ENCODE measurements around the gene IL31RA.
"Not testable (repeated sequence)": the region's sequence is repeated elsewhere in the genome, so short reads cannot be mapped to it uniquely, and the experiment has no call there.

Gene IL31RA

DNA sequence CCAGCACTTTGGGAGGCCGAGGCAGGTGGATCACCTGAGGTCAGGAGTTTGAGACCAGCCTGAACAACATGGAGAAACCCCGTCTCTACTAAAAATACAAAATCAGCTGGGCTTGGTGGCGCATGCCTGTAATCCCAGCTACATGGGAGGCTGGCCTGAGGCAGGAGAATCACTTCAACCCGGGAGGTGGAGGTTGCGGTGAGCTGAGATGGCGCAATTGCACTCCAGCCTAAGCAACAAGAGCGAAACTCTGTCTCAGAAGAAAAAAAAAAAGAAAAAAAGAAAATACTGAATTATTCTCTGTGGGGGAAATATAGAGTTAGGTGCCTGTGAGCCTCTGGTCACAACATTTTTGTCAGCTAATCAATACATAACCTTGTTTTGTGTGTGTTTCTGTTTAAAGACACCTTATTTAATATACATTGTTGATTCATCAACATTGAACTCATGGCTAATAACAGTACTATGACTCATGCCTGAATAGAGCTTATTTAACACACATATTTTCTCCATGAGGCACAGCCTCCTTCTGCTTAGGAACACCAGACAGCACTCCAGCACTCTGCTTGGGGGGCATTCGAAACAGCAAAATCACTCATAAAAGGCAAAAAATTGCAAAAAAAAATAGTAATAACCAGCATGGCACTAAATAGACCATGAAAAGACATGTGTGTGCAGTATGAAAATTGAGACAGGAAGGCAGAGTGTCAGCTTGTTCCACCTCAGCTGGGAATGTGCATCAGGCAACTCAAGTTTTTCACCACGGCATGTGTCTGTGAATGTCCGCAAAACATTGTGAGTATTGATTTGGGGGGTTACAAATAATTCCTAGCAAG lies at the start of gene IL31RA:
Gene IL31RA, plus strand, starts transcription at position 519 of the 836 bp plus-strand sequence. Its CDS starts 214 bp downstream, at position 733.
- peak in 1 of 2 experiments; percentile 64 for DNase-seq (ENCODE audit: low read depth in 2 of 2)

- not testable (repeated sequence) for DNase-seq (ENCODE audit: low read depth in 2 of 2)
Observed at GRCh38 chr5:55808814-55809213, 42.3 kb upstream of the IL31RA start.

DNA sequence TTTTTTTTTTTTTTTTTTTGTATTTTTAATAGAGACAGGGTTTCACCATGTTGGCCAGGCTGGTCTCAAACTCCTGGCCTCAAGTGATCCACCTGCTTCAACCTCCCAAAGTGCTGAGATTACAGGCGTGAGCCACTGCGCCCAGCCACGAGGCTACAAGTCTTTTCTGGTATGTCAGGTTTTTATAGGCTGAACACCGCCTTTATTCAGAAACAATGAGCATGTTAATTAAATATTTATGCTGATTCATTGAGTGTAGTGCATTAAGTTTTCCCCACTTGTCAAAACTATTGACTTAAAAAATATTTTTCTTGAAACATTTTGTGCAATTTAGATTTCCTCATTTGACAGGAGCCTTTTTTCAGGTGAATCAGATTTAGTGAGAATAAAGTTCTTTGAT lies 35.2 kb upstream of the IL31RA start:
- not testable (repeated sequence) for DNase-seq (ENCODE audit: low read depth in 2 of 2)

GRCh38 chr5:55816342-55816741 lies 34.8 kb upstream of the IL31RA start:
- DNase-seq (ENCODE audit: low read depth in 2 of 2) = peak; percentile 90 to 91

- no peak for DNase-seq (ENCODE audit: low read depth in 2 of 2)
Observed at GRCh38 chr5:55817030-55817429, 34.1 kb upstream of the IL31RA start.

- no peak for DNase-seq (ENCODE audit: low read depth in 2 of 2)
Observed at GRCh38 chr5:55820488-55820887, 30.7 kb upstream of the IL31RA start.

DNA sequence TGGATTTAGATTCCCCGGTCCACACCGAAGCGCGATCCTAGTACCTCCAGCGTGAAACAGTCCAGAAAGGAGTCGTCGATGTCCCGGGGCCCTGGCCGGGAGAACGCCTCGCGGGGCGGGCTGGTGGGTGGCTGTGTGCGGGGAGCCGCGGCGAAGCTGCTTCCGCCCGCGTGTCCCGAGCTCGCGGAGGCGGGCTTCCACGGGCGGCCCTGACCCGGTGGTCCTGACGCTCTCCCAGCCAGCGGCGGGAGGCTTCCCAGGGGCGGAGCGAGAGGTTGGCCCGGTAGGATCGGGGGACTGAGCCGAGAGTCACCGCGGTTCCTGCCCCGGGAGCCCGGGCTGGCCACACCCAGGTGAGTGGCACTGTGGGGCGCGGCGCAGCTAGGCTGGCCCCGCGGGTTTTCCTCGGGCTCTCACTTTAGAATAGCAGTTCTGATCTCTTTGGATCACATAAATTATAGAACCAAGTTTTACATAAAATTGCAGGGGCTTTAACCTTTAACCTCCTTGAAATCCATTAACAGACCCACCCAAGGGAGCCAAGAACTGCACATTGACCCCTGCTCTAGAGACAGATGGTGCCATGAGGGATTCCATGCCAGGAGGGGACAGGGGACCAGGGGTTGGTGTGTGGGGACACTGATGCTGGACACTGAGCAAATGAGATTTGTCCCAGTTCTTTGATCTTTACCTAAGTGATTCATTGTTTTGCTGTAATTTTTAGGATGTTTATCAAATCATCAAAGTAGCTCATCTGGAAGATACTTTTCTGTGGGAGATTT lies 29.2 kb upstream of the IL31RA start:
- DNase-seq (ENCODE audit: low read depth in 2 of 2) = no peak

- no peak for DNase-seq (ENCODE audit: low read depth in 2 of 2)
Observed at GRCh38 chr5:55823151-55823796, 27.9 kb upstream of the IL31RA start.

- no peak for DNase-seq (ENCODE audit: low read depth in 2 of 2)
Observed at GRCh38 chr5:55829956-55830355, 21.2 kb upstream of the IL31RA start.

GRCh38 chr5:55832446-55832845 lies 18.7 kb upstream of the IL31RA start:
- DNase-seq (ENCODE audit: low read depth in 2 of 2) = no peak

DNA sequence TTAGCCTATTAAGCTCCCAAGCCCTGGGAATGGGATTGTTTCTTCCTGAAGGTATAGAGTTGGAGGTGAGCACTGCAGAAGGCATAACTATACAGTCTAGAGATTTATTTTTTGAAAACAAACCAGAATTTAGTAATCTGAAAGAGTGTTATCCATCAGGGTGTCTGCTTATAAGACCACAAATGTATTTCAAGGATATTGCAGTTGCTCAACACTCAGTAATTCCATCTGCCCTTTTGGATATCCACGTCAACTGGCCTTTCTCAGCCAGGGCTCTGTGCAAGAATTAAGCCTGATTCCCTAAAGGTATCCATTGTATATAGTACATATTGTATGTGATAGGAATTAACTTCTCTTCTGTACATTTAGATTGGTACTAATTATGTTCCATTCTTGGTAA lies 15.0 kb upstream of the IL31RA start:
- DNase-seq (ENCODE audit: low read depth in 2 of 2) = no peak

- no peak for DNase-seq (ENCODE audit: low read depth in 2 of 2)
Observed at GRCh38 chr5:55841976-55842375, 9.2 kb upstream of the IL31RA start.

DNA sequence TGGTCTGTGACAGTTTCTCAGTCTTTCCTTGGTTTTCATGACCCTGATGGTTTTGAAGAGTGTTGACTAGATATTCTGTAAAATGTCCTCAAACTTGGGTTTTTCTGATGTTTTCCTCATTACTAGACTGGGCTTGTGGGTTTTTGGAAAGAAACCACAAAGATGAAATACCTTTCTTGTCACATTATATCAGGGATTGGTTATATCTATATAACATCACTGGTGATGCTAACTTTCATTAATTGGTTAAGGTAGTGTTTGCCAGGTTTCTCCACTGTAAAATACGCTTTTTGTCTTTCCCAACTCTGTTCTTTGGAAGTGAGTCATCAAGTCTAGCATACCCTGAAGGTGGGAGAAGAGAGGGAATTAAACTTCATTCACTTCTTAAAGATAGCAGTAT lies 3.3 kb upstream of the IL31RA start:
- peak in 1 of 2 experiments; percentile 24 for DNase-seq (ENCODE audit: low read depth in 2 of 2)

GRCh38 chr5:55848783-55849182 lies 2.4 kb upstream of the IL31RA start:
- no peak for DNase-seq (ENCODE audit: low read depth in 2 of 2)

GRCh38 chr5:55851675-55851979 lies 470 bp downstream of the IL31RA start:
- DNase-seq (ENCODE audit: low read depth in 2 of 2) = no peak

DNA sequence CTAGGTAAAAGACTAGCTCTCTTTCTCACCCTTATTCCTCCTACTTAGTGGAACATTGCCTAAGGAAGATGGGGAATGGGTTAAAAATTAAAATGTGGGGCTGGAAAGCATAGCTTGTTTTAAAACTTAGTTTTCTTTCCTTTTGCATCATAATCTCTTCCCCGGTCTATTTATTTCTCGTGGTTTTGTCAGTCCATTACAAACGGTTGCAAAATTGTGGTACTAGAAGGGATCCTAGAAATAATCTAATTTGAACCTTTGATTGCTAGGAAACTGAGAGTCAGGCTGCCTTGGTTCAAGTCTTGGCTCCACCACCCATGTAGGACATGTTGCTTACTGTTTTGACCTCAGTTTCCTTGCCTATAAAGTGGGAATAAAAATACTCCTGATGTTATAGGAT lies 1.3 kb downstream of the IL31RA start:
- DNase-seq (ENCODE audit: low read depth in 2 of 2) = no peak

- DNase-seq (ENCODE audit: low read depth in 2 of 2) = no peak
Observed at GRCh38 chr5:55853041-55853670, 2.0 kb downstream of the IL31RA start.

DNA sequence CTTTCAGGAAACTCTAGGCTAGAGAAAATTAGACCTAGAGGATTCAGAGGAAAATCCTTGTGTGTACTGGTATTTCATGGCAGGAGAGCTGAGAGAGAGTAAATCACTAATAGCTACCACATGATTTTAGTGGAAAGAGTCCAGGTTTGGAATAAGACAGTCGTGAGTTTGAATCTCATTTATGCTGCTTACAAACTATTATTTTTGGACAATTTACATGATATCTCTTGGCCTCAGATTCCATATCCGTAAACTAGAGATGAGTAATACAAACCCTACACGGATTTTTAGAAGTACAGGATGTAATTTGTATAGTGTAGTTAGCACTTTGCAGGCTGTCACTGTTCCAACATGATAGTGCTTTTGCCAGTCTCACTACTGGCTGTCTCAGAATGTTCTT lies 2.7 kb downstream of the IL31RA start:
- peak; percentile 63 to 68 for DNase-seq (ENCODE audit: low read depth in 2 of 2)

GRCh38 chr5:55855509-55855908 lies 4.4 kb downstream of the IL31RA start:
- DNase-seq (ENCODE audit: low read depth in 2 of 2) = no peak

- no peak for DNase-seq (ENCODE audit: low read depth in 2 of 2)
Observed at GRCh38 chr5:55856516-55857246, 5.5 kb downstream of the IL31RA start.

DNA sequence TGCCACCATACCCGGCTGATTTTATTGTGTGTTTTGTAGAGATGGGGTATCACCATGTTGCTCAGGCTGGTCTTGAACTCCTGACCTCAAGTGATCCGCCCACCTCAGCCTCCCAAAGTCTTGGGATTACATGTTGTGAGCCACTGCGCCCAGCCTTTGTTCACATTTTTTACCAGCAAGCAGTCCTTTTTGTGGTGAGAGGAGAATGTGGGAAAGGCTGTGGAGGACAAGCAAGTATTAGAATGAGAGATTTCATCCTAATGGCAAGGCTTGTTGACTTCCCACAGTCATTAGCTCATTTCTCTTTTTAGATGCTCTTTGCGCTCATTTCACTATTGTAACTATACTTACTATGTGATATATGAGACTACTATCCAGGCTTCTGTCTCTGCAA lies 6.1 kb downstream of the IL31RA start:
- DNase-seq (ENCODE audit: low read depth in 2 of 2) = no peak
